Neural cell (in vitro differentiated cells): ENCODE measurements around the gene SH3YL1. TPM values are rescaled to one million over a fixed set of nuclear protein-coding genes. Genes with fewer than 3 reads are reported as not detected.

Experiments used
- H2AFZ ChIP-seq: fragments of 200-600, 300-800 bp; sonication (generic), shearing (Covaris generic); 2 replicates; pipeline ENCODE4 v1.6.0; 2014; ENCODE audit warnings: low read depth, mild to moderate bottlenecking, antibody characterized with exemption, low read length, moderate library complexity
- H3F3A ChIP-seq: fragments of 200-600 bp; shearing (Covaris generic); 2 replicates; pipeline ENCODE4 v1.6.1; 2016; ENCODE audit warnings: mild to moderate bottlenecking, moderate library complexity, mixed read lengths, antibody characterized with exemption, low read length; ENCODE audit not compliant: insufficient read depth, poor library complexity, severe bottlenecking
- H3K27ac ChIP-seq: fragments of 200-600, 300-800 bp; sonication (generic), shearing (Covaris generic); 2 replicates; pipeline ENCODE4 v1.5.1; 2014; ENCODE audit warnings: mild to moderate bottlenecking, low read length, moderate library complexity
- H3K27me3 ChIP-seq: fragments of 300-800, 200-600 bp; sonication (generic), shearing (Covaris generic); 2 replicates; pipeline ENCODE4 v1.6.0; 2014; ENCODE audit warnings: mild to moderate bottlenecking, low read depth, low read length, moderate library complexity; ENCODE audit not compliant: insufficient read depth
- H3K36me3 ChIP-seq: fragments of 300-800, 200-600 bp; sonication (generic), shearing (Covaris generic); 2 replicates; pipeline ENCODE4 v1.5.1; 2014; ENCODE audit warnings: mild to moderate bottlenecking, antibody characterized with exemption, low read length, moderate library complexity; ENCODE audit not compliant: insufficient read depth
- H3K4me2 ChIP-seq: fragments of 300-800, 200-600 bp; sonication (generic), shearing (Covaris generic); 2 replicates; pipeline ENCODE4 v1.6.0; 2014; ENCODE audit warnings: mild to moderate bottlenecking, low read length
- H3K4me3 ChIP-seq: fragments of 300-800, 200-600 bp; sonication (generic), shearing (Covaris generic); 2 replicates; pipeline ENCODE4 v1.5.1; 2014; ENCODE audit warnings: mild to moderate bottlenecking, low read length, moderate library complexity
- H3K79me2 ChIP-seq: fragments of 200-600 bp; shearing (Covaris generic); replicated peaks from 2 replicates; pipeline ENCODE4 v1.6.0; 2014; ENCODE audit warnings: mild to moderate bottlenecking, low read length, moderate library complexity; ENCODE audit not compliant: insufficient read depth
- H3K9ac ChIP-seq: fragments of 300-800, 200-600 bp; sonication (generic), shearing (Covaris generic); 2 replicates; pipeline ENCODE4 v1.6.1; 2016; ENCODE audit warnings: mild to moderate bottlenecking, low read length, mixed read lengths
- H3K9me2 ChIP-seq: fragments of 200-600 bp; shearing (Covaris generic); 2 replicates; pipeline ENCODE4 v1.6.1; 2016; ENCODE audit warnings: mild to moderate bottlenecking, low read length, mixed read lengths; ENCODE audit not compliant: insufficient read depth
- H3K9me3 ChIP-seq: fragments of 200-600, 300-800 bp; sonication (generic), shearing (Covaris generic); 2 replicates; pipeline ENCODE4 v1.6.1; 2016; ENCODE audit warnings: mild to moderate bottlenecking, mixed run types, low read length, moderate library complexity, mixed read lengths
- H4K20me1 ChIP-seq: fragments of 200-600 bp; shearing (Covaris generic); 2 replicates; pipeline ENCODE4 v1.6.1; 2016; ENCODE audit warnings: mild to moderate bottlenecking, mixed run types; ENCODE audit not compliant: insufficient read depth
- EP300 ChIP-seq: fragments of 450-650 bp; conservative IDR thresholded peaks from 2 replicates; pipeline ENCODE4 v1.6.1; 2014; ENCODE audit warnings: antibody characterized with exemption, mild to moderate bottlenecking, moderate library complexity; ENCODE audit not compliant: poor library complexity, severe bottlenecking
- EZH2 ChIP-seq: fragments of 200-600, 300-800 bp; shearing (Covaris generic), sonication (generic); IDR thresholded peaks from 2 replicates; pipeline ENCODE4 v1.6.1; 2014; ENCODE audit warnings: antibody characterized with exemption, low read length, borderline replicate concordance, mild to moderate bottlenecking; ENCODE audit not compliant: insufficient read depth, poor library complexity, severe bottlenecking
- MXI1 ChIP-seq: fragments of 450-650 bp; conservative IDR thresholded peaks from 2 replicates; pipeline ENCODE4 v1.6.1; 2014; ENCODE audit warnings: antibody characterized with exemption, mild to moderate bottlenecking; ENCODE audit not compliant: poor library complexity, severe bottlenecking
- POLR2AphosphoS5 ChIP-seq: IDR thresholded peaks from 2 replicates; pipeline ENCODE4 v1.6.1; 2012
- RAD21 ChIP-seq: fragments of 450-650 bp; conservative IDR thresholded peaks from 2 replicates; pipeline ENCODE4 v1.6.1; 2014; ENCODE audit warnings: antibody characterized with exemption, mild to moderate bottlenecking, moderate library complexity
- SMC3 ChIP-seq: fragments of 450-650 bp; conservative IDR thresholded peaks from 2 replicates; pipeline ENCODE4 v1.6.1; 2014; ENCODE audit warnings: antibody characterized with exemption, mild to moderate bottlenecking, moderate library complexity; ENCODE audit not compliant: poor library complexity
- TAF1 ChIP-seq: IDR thresholded peaks from 2 replicates; pipeline ENCODE4 v1.6.1; 2012; ENCODE audit warnings: low read depth
- polyA plus RNA-seq: library from polyadenylated mRNA; depleted of rRNA; stranded (reverse); fragments of >200 nt; gene quantifications from 2 replicates; pipeline ENCODE4 v1.2.3, GENCODE V29; 2014
- TF ChIP-seq, protein P1 (sequence below): fragments of 450-650 bp; IDR thresholded peaks from 2 replicates; pipeline ENCODE4 v1.5.1; 2014; ENCODE audit warnings: antibody characterized with exemption, mild to moderate bottlenecking, moderate library complexity; ENCODE audit not compliant: poor library complexity, severe bottlenecking
- TF ChIP-seq, protein P2 (sequence below): IDR thresholded peaks from 2 replicates; pipeline ENCODE4 v1.6.1; 2012; ENCODE audit warnings: borderline replicate concordance

SH3YL1 gene
- polyA plus RNA-seq, 1 donor from 2014 or later: 70.6 TPM

DNA sequence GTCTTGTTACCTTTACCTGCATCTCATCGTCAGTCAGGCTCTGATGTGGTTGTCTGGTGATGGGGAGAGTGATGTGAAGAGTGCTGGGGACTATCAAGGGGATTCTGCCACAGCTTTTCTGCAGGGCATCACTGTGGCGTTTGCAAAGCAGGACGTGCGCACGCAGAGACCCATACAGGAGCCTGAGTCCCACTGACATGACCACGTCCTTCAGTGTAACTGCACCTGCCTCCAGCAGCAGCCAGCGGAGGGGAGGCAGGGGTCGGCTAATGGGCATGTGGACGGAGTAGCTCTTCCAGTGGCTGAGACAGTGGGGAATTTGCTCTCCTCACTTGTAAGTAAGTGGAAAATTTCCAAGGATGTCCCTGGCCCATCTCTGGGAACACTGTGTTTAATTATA is 17.5 kb upstream of the SH3YL1 start:
- Histone ChIP-seq H3K9me3 (no peaks in the 10 kb centered on the region), H3F3A (no peaks in the 10 kb centered on the region), H3K36me3 (no peaks in the 10 kb centered on the region), H2AFZ (no peak overlapping the region), H3K9ac (no peak overlapping the region), H3K4me2 (no peak overlapping the region), H3K79me2 (no peaks in the 10 kb centered on the region), H3K27me3 (peaks cover 20% of the 10 kb centered on the region), H3K9me2 (no peaks in the 10 kb centered on the region), H3K4me3 (no peak overlapping the region), H3K27ac (no peak overlapping the region), H4K20me1 (no peaks in the 10 kb centered on the region)
- TF ChIP-seq, protein P1, sequence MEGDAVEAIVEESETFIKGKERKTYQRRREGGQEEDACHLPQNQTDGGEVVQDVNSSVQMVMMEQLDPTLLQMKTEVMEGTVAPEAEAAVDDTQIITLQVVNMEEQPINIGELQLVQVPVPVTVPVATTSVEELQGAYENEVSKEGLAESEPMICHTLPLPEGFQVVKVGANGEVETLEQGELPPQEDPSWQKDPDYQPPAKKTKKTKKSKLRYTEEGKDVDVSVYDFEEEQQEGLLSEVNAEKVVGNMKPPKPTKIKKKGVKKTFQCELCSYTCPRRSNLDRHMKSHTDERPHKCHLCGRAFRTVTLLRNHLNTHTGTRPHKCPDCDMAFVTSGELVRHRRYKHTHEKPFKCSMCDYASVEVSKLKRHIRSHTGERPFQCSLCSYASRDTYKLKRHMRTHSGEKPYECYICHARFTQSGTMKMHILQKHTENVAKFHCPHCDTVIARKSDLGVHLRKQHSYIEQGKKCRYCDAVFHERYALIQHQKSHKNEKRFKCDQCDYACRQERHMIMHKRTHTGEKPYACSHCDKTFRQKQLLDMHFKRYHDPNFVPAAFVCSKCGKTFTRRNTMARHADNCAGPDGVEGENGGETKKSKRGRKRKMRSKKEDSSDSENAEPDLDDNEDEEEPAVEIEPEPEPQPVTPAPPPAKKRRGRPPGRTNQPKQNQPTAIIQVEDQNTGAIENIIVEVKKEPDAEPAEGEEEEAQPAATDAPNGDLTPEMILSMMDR: no peak
- no peak for TF ChIP-seq EZH2
- TF ChIP-seq TAF1: no peak
- no peak for TF ChIP-seq MXI1
- TF ChIP-seq, protein P2, sequence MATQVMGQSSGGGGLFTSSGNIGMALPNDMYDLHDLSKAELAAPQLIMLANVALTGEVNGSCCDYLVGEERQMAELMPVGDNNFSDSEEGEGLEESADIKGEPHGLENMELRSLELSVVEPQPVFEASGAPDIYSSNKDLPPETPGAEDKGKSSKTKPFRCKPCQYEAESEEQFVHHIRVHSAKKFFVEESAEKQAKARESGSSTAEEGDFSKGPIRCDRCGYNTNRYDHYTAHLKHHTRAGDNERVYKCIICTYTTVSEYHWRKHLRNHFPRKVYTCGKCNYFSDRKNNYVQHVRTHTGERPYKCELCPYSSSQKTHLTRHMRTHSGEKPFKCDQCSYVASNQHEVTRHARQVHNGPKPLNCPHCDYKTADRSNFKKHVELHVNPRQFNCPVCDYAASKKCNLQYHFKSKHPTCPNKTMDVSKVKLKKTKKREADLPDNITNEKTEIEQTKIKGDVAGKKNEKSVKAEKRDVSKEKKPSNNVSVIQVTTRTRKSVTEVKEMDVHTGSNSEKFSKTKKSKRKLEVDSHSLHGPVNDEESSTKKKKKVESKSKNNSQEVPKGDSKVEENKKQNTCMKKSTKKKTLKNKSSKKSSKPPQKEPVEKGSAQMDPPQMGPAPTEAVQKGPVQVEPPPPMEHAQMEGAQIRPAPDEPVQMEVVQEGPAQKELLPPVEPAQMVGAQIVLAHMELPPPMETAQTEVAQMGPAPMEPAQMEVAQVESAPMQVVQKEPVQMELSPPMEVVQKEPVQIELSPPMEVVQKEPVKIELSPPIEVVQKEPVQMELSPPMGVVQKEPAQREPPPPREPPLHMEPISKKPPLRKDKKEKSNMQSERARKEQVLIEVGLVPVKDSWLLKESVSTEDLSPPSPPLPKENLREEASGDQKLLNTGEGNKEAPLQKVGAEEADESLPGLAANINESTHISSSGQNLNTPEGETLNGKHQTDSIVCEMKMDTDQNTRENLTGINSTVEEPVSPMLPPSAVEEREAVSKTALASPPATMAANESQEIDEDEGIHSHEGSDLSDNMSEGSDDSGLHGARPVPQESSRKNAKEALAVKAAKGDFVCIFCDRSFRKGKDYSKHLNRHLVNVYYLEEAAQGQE: no peak
- no peak for TF ChIP-seq POLR2AphosphoS5
- TF ChIP-seq EP300: no peak

DNA sequence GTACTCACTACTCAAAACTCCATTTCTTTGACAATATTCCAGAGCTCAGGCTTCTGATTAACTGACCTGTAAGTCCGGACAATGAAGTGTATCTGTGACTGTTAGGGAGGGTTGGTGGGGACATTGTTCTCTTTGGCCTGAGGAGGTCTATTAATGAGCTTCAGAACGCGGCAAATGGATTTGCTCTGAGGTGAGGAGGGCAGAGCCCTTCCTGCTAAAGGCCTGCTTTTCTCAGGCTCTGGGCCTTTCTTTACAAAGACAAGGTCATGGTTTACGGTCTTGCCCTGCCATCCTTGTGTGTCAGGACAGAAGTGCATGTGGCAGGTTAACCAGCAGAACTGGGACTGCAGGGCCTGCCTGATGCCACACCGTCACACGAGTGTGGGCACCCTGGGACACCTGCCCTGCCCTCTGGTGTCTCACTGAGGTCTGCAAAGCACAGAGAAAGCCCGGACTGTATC is 16.8 kb upstream of the SH3YL1 start:
- H3K4me2 ChIP-seq: no peak overlapping the region
- no peaks in the 10 kb centered on the region for H3F3A ChIP-seq
- H3K79me2 ChIP-seq: no peaks in the 10 kb centered on the region
- no peak overlapping the region for H3K9ac ChIP-seq
- TF ChIP-seq SMC3 (no peak), EZH2 (no peak), MXI1 (no peak), EP300 (no peak), POLR2AphosphoS5 (no peak), RAD21 (no peak), TAF1 (no peak)
- TF ChIP-seq, protein P1: no peak
- TF ChIP-seq, protein P2: no peak
- no peaks in the 10 kb centered on the region for H3K36me3 ChIP-seq
- H3K4me3 ChIP-seq: no peak overlapping the region
- no peak overlapping the region for H3K27ac ChIP-seq
- no peaks in the 10 kb centered on the region for H3K9me3 ChIP-seq
- no peaks in the 10 kb centered on the region for H3K9me2 ChIP-seq
- H3K27me3 ChIP-seq: peaks cover 13% of the 10 kb centered on the region
- H2AFZ ChIP-seq: no peak overlapping the region
- no peaks in the 10 kb centered on the region for H4K20me1 ChIP-seq
